Stimulated activated naive CD8-positive, alpha-beta T cell treated with anti-CD3 and anti-CD28 coated beads, Interleukin-15, Interleukin-2, amounts not matched to agents 100 ng/mL and 50 ng/mL, for 24 hours (primary cell): ENCODE measurements around the gene BLVRA.

ENCODE experiments used
- H3K27ac Mint-ChIP-seq: one replicate; pipeline ENCODE4 v1.8.0; 2021; ENCODE audit warnings: mild to moderate bottlenecking, mixed read lengths
- H3K27me3 Mint-ChIP-seq: one replicate; pipeline ENCODE4 v1.8.0; 2021; ENCODE audit warnings: mixed read lengths
- H3K36me3 Mint-ChIP-seq: one replicate; pipeline ENCODE4 v1.8.0; 2021; ENCODE audit warnings: low read depth, mixed read lengths
- H3K4me1 Mint-ChIP-seq: one replicate; pipeline ENCODE4 v1.8.0; 2021; ENCODE audit warnings: low read depth, mixed read lengths
- H3K4me3 Mint-ChIP-seq: one replicate; pipeline ENCODE4 v1.8.0; 2021; ENCODE audit warnings: mild to moderate bottlenecking, mixed read lengths
- H3K9me3 Mint-ChIP-seq: one replicate; pipeline ENCODE4 v1.8.0; 2021; ENCODE audit warnings: mixed read lengths

Gene BLVRA

GRCh38 chr7:43758822-43759683 lies 573 bp downstream of the BLVRA start:
- Mint-ChIP-seq H3K9me3 (no peaks in the 10 kb centered on the region), H3K4me1 (peaks cover 52% of the 10 kb centered on the region), H3K27me3 (peaks cover 13% of the 10 kb centered on the region), H3K27ac (peak overlapping the region; percentile 69), H3K36me3 (peaks cover 3% of the 10 kb centered on the region), H3K4me3 (peak overlapping the region; percentile 86)

- Mint-ChIP-seq H3K4me3 (no peak overlapping the region), H3K9me3 (no peaks in the 10 kb centered on the region), H3K36me3 (peaks cover 3% of the 10 kb centered on the region), H3K27me3 (peaks cover 13% of the 10 kb centered on the region), H3K27ac (no peak overlapping the region), H3K4me1 (peaks cover 62% of the 10 kb centered on the region)
Measured at GRCh38 chr7:43760861-43761260, 2.4 kb downstream of the BLVRA start.

GRCh38 chr7:43761382-43761781 lies 2.9 kb downstream of the BLVRA start:
- no peak overlapping the region for H3K4me3 Mint-ChIP-seq
- H3K9me3 Mint-ChIP-seq: no peaks in the 10 kb centered on the region
- peaks cover 3% of the 10 kb centered on the region for H3K36me3 Mint-ChIP-seq
- peaks cover 13% of the 10 kb centered on the region for H3K27me3 Mint-ChIP-seq
- peaks cover 57% of the 10 kb centered on the region for H3K4me1 Mint-ChIP-seq
- no peak overlapping the region for H3K27ac Mint-ChIP-seq

GRCh38 chr7:43761938-43762692 lies 3.6 kb downstream of the BLVRA start:
- peaks cover 8% of the 10 kb centered on the region for H3K27me3 Mint-ChIP-seq
- peaks cover 3% of the 10 kb centered on the region for H3K36me3 Mint-ChIP-seq
- H3K27ac Mint-ChIP-seq: no peak overlapping the region

GRCh38 chr7:43763183-43763582 lies 4.7 kb downstream of the BLVRA start:
- peaks cover 3% of the 10 kb centered on the region for H3K36me3 Mint-ChIP-seq
- peaks cover 40% of the 10 kb centered on the region for H3K4me1 Mint-ChIP-seq
- H3K27ac Mint-ChIP-seq: no peak overlapping the region
- H3K4me3 Mint-ChIP-seq: no peak overlapping the region
- H3K27me3 Mint-ChIP-seq: no peaks in the 10 kb centered on the region
- no peaks in the 10 kb centered on the region for H3K9me3 Mint-ChIP-seq

More at GRCh38 chr7:43761938-43762692, 3.6 kb downstream of the BLVRA start:
- Mint-ChIP-seq H3K9me3 (no peaks in the 10 kb centered on the region), H3K4me1 (peaks cover 50% of the 10 kb centered on the region), H3K4me3 (no peak overlapping the region)

GRCh38 chr7:43764039-43764761 lies 5.7 kb downstream of the BLVRA start:
- H3K4me3 Mint-ChIP-seq: peak overlapping the region; percentile 55
- peaks cover 3% of the 10 kb centered on the region for H3K36me3 Mint-ChIP-seq
- no peaks in the 10 kb centered on the region for H3K9me3 Mint-ChIP-seq
- H3K27me3 Mint-ChIP-seq: no peaks in the 10 kb centered on the region
- peak overlapping the region; percentile 26 for H3K27ac Mint-ChIP-seq
- peaks cover 45% of the 10 kb centered on the region for H3K4me1 Mint-ChIP-seq

- H3K9me3 Mint-ChIP-seq: no peaks in the 10 kb centered on the region
- H3K27ac Mint-ChIP-seq: no peak overlapping the region
- H3K4me1 Mint-ChIP-seq: peaks cover 40% of the 10 kb centered on the region
- no peaks in the 10 kb centered on the region for H3K27me3 Mint-ChIP-seq
- peaks cover 3% of the 10 kb centered on the region for H3K36me3 Mint-ChIP-seq
- no peak overlapping the region for H3K4me3 Mint-ChIP-seq
Measured at GRCh38 chr7:43764807-43765491, 6.5 kb downstream of the BLVRA start.

- no peak overlapping the region for H3K4me3 Mint-ChIP-seq
- no peaks in the 10 kb centered on the region for H3K9me3 Mint-ChIP-seq
- H3K36me3 Mint-ChIP-seq: no peaks in the 10 kb centered on the region
- peaks cover 36% of the 10 kb centered on the region for H3K4me1 Mint-ChIP-seq
- H3K27me3 Mint-ChIP-seq: no peaks in the 10 kb centered on the region
- H3K27ac Mint-ChIP-seq: no peak overlapping the region
Measured at GRCh38 chr7:43766564-43766963, 8.1 kb downstream of the BLVRA start.

GRCh38 chr7:43767311-43767710 lies 8.8 kb downstream of the BLVRA start:
- H3K4me1 Mint-ChIP-seq: peaks cover 31% of the 10 kb centered on the region
- H3K4me3 Mint-ChIP-seq: no peak overlapping the region
- no peaks in the 10 kb centered on the region for H3K9me3 Mint-ChIP-seq
- no peaks in the 10 kb centered on the region for H3K27me3 Mint-ChIP-seq
- no peak overlapping the region for H3K27ac Mint-ChIP-seq
- peaks cover 5% of the 10 kb centered on the region for H3K36me3 Mint-ChIP-seq

GRCh38 chr7:43768201-43768886 lies 9.9 kb downstream of the BLVRA start:
- Mint-ChIP-seq H3K27ac (no peak overlapping the region), H3K4me1 (peaks cover 24% of the 10 kb centered on the region)

GRCh38 chr7:43768887-43769272 lies 10.4 kb downstream of the BLVRA start:
- no peak overlapping the region for H3K4me3 Mint-ChIP-seq
- H3K36me3 Mint-ChIP-seq: peaks cover 12% of the 10 kb centered on the region
- H3K27me3 Mint-ChIP-seq: no peaks in the 10 kb centered on the region
- H3K27ac Mint-ChIP-seq: no peak overlapping the region
- H3K9me3 Mint-ChIP-seq: no peaks in the 10 kb centered on the region
- H3K4me1 Mint-ChIP-seq: peaks cover 18% of the 10 kb centered on the region

More at GRCh38 chr7:43768201-43768886, 9.9 kb downstream of the BLVRA start:
- no peak overlapping the region for H3K4me3 Mint-ChIP-seq
- H3K9me3 Mint-ChIP-seq: no peaks in the 10 kb centered on the region
- no peaks in the 10 kb centered on the region for H3K27me3 Mint-ChIP-seq
- H3K36me3 Mint-ChIP-seq: peaks cover 12% of the 10 kb centered on the region

- Mint-ChIP-seq H3K9me3 (no peaks in the 10 kb centered on the region), H3K4me3 (no peak overlapping the region), H3K36me3 (peaks cover 13% of the 10 kb centered on the region), H3K27ac (no peak overlapping the region), H3K4me1 (peaks cover 14% of the 10 kb centered on the region), H3K27me3 (no peaks in the 10 kb centered on the region)
Measured at GRCh38 chr7:43769281-43769680, 10.8 kb downstream of the BLVRA start.

GRCh38 chr7:43769791-43770465 lies 11.4 kb downstream of the BLVRA start:
- Mint-ChIP-seq H3K27me3 (no peaks in the 10 kb centered on the region), H3K27ac (no peak overlapping the region), H3K4me3 (no peak overlapping the region), H3K36me3 (peaks cover 19% of the 10 kb centered on the region), H3K9me3 (no peaks in the 10 kb centered on the region), H3K4me1 (peaks cover 8% of the 10 kb centered on the region)
